HepG2 (cell line): ENCODE data around the gene PDIA6. TPM values are rescaled to one million over a fixed set of nuclear protein-coding genes. Genes with fewer than 3 reads are reported as not detected.
A peak's percentile ranks its signal among the peaks of the same experiment; 100 is the strongest.

Experiments used
- ATAC-seq: fragments of 200-7000 bp; cut with Tn5 transposase; 3 replicates; pipeline ENCODE4 v1.9.1; 2020; ENCODE audit warnings: mild to moderate bottlenecking, moderate library complexity
- BruUV-seq: library from RNA; stranded (reverse); fragments of 400-500 nt; replicated peaks from 2 replicates; lab custom pipeline; 2021; lab: Mats Ljungman, UMichigan
- CTCF ChIA-PET: fragments of 300-600 bp; formaldehyde crosslinking; extraction: SDS; loops from one replicate; lab custom pipeline; 2021; ENCODE audit warnings: low total read pairs, inconsistent platforms, low intra/inter-chr PET ratio; lab: Yijun Ruan, JAX
- POLR2A ChIA-PET: fragments of 350-600 bp; sonication (Branson Sonifier 250); formaldehyde crosslinking; loops from one replicate; lab custom pipeline; 2020; ENCODE audit warnings: antibody characterized with exemption, inconsistent platforms; lab: Yijun Ruan, JAX
- DNase-seq: peaks from one replicate; pipeline ENCODE4 v3.0.0-alpha.2; 2015; ENCODE audit warnings: low spot score
- FAIRE-seq: peaks from 3 replicates; lab custom pipeline; 2011; peaks lifted over from hg19 to GRCh38; lab: Jason Lieb, UNC
- H2AFZ ChIP-seq: one replicate; pipeline ENCODE4 v1.6.1; 2011; ENCODE audit warnings: low read length, inconsistent platforms
- H3K27ac ChIP-seq: fragments of 300-600 bp; 3 replicates; pipeline ENCODE4 v1.8.0; 2011; ENCODE audit warnings: mixed run types, mild to moderate bottlenecking, mixed read lengths, low read length, inconsistent platforms; ENCODE audit not compliant: insufficient read depth; ENCODE audit errors: extremely low read length
- H3K27me3 ChIP-seq, 2 experiments: fragments of 200-600 bp in 1 of 2; 2 replicates in 1 of 2; 3 replicates in 1 of 2; pipeline versions ENCODE4 v1.6.0 to v1.8.0; 2011; ENCODE audit warnings: low read length in 2 of 2, mild to moderate bottlenecking in 2 of 2, moderate library complexity in 2 of 2, inconsistent platforms in 1 of 2; ENCODE audit not compliant: insufficient read depth in 2 of 2, control insufficient read depth in 1 of 2
- H3K36me3 ChIP-seq, 2 experiments: fragments of 200-600 bp in 1 of 2; replicated peaks in 1 of 2; 2 replicates in 1 of 2; 3 replicates in 1 of 2; pipeline versions ENCODE4 v1.5.1 to v1.8.0; 2011; ENCODE audit warnings: low read length in 2 of 2, inconsistent platforms in 1 of 2; ENCODE audit not compliant: insufficient read depth in 2 of 2, control insufficient read depth in 1 of 2
- H3K4me1 ChIP-seq: 2 replicates; pipeline ENCODE4 v1.5.1; 2012; ENCODE audit warnings: low read length, inconsistent platforms; ENCODE audit not compliant: insufficient read depth
- H3K4me2 ChIP-seq: 2 replicates; pipeline ENCODE4 v1.6.0; 2011; ENCODE audit warnings: low read depth, low read length, inconsistent platforms
- H3K4me3 ChIP-seq, 3 experiments: fragments of 200-600 bp in 1 of 3; sonication (generic), shearing (Covaris generic) in 1 of 3; replicated peaks in 1 of 3; 2 replicates each; pipeline ENCODE4 v1.5.1; 2011 to 2016; ENCODE audit warnings: low read length in 3 of 3, inconsistent platforms in 2 of 3, low read depth in 2 of 3, mild to moderate bottlenecking in 2 of 3, control low read depth in 1 of 3, mixed read lengths in 1 of 3; ENCODE audit not compliant: insufficient read depth in 1 of 3
- H3K79me2 ChIP-seq: one replicate; pipeline ENCODE4 v1.6.1; 2011; ENCODE audit warnings: low read length, inconsistent platforms; ENCODE audit not compliant: insufficient read depth
- H3K9ac ChIP-seq: 2 replicates; pipeline ENCODE4 v1.6.0; 2011; ENCODE audit warnings: mild to moderate bottlenecking, low read depth, low read length, inconsistent platforms; ENCODE audit not compliant: insufficient read depth
- H3K9me3 ChIP-seq: 2 replicates; pipeline ENCODE4 v1.5.1; 2012; ENCODE audit warnings: mild to moderate bottlenecking, low read length
- H4K20me1 ChIP-seq: 2 replicates; pipeline ENCODE4 v1.6.0; 2011; ENCODE audit warnings: inconsistent platforms, mild to moderate bottlenecking, low read length, moderate library complexity; ENCODE audit not compliant: insufficient read depth
- CENPT ChIP-seq: sonication (generic); formaldehyde crosslinking; IDR thresholded peaks from 2 replicates; pipeline ENCODE4 v1.8.0; 2022; ENCODE audit warnings: low read depth, mild to moderate bottlenecking, moderate library complexity, missing genetic modification reagents
- HDAC2 ChIP-seq: sonication (generic); formaldehyde crosslinking; IDR thresholded peaks from 2 replicates; pipeline ENCODE4 v1.4.0; 2020; ENCODE audit warnings: missing genetic modification reagents
- LCORL ChIP-seq, 2 experiments: fragments of 450-650 bp in 1 of 2; sonication (generic) in 1 of 2; formaldehyde crosslinking in 1 of 2; IDR thresholded peaks; 2 replicates each; pipeline versions ENCODE4 v1.5.0 to v1.6.1; 2017 to 2020; ENCODE audit warnings: antibody characterized with exemption in 1 of 2, missing genetic modification reagents in 1 of 2
- MEIS2 ChIP-seq: sonication (generic); formaldehyde crosslinking; IDR thresholded peaks from 2 replicates; pipeline ENCODE4 v1.9.0; 2021; ENCODE audit warnings: mild to moderate bottlenecking, missing genetic modification reagents
- PHF20 ChIP-seq: sonication (generic); formaldehyde crosslinking; IDR thresholded peaks from 2 replicates; pipeline ENCODE4 v1.5.0; 2020; ENCODE audit warnings: mild to moderate bottlenecking, missing genetic modification reagents
- STAT5B ChIP-seq: sonication (generic); formaldehyde crosslinking; IDR thresholded peaks from 2 replicates; pipeline ENCODE4 v1.4.0; 2020; ENCODE audit warnings: missing genetic modification reagents
- ZBTB7A ChIP-seq: sonication (generic); formaldehyde crosslinking; IDR thresholded peaks from 2 replicates; pipeline ENCODE4 v1.8.0; 2022; ENCODE audit warnings: mild to moderate bottlenecking, missing genetic modification reagents
- ZNF101 ChIP-seq: sonication (generic); formaldehyde crosslinking; IDR thresholded peaks from 2 replicates; pipeline ENCODE4 v1.4.0; 2020; ENCODE audit warnings: mild to moderate bottlenecking, low read depth, missing genetic modification reagents, borderline replicate concordance
- ZNF317 ChIP-seq: sonication (generic); formaldehyde crosslinking; IDR thresholded peaks from 2 replicates; pipeline ENCODE4 v1.5.0; 2020; ENCODE audit warnings: mild to moderate bottlenecking, missing genetic modification reagents
- ZNF33A ChIP-seq: sonication (generic); formaldehyde crosslinking; IDR thresholded peaks from 2 replicates; pipeline ENCODE4 v1.5.1; 2020; ENCODE audit warnings: missing genetic modification reagents, mild to moderate bottlenecking, moderate library complexity, borderline replicate concordance
- ZNF589 ChIP-seq: sonication (generic); formaldehyde crosslinking; conservative IDR thresholded peaks from 2 replicates; pipeline ENCODE4 v1.8.0; 2022; ENCODE audit warnings: mild to moderate bottlenecking, moderate library complexity, missing genetic modification reagents
- ZNF7 ChIP-seq: IDR thresholded peaks from 2 replicates; pipeline ENCODE4 v1.6.1; 2016; ENCODE audit warnings: missing biosample characterization, missing genetic modification reagents
- ZNF768 ChIP-seq: sonication (generic); formaldehyde crosslinking; IDR thresholded peaks from 2 replicates; pipeline ENCODE4 v1.4.0; 2020; ENCODE audit warnings: missing genetic modification reagents
- ZSCAN12 ChIP-seq: sonication (generic); formaldehyde crosslinking; IDR thresholded peaks from 2 replicates; pipeline ENCODE4 v1.9.0; 2021; ENCODE audit warnings: mild to moderate bottlenecking, missing genetic modification reagents
- ZSCAN31 ChIP-seq: sonication (generic); formaldehyde crosslinking; IDR thresholded peaks from 2 replicates; pipeline ENCODE4 v1.5.0; 2020; ENCODE audit warnings: low read depth, mild to moderate bottlenecking, missing genetic modification reagents
- WGBS: methylation state at CpG from one replicate; pipeline ENCODE4 v1.1.6; 2017; ENCODE audit warnings: low lambda C conversion rate; 5-methylcytosine and 5-hydroxymethylcytosine counted together
- in situ Hi-C: cut with HindIII; loops from 2 replicates; pipeline ENCODE4 v1.10.0; 2017; ENCODE audit warnings: low pct_unique_long_range_greater_than_20kb; ENCODE audit not compliant: extremely low pct_ligation_motif_present
- intact Hi-C: fragments of 100-400 bp; cut with micrococcal nuclease; formaldehyde crosslinking; loops from one replicate; pipeline ENCODE4 v1.10.0; 2022; ENCODE audit not compliant: unreplicated experiment
- polyA plus RNA-seq, 8 experiments: library from polyadenylated mRNA; depleted of rRNA in 3 of 8; stranded (reverse) in 7 of 8; unstranded in 1 of 8; fragments of >200 nt; fragmentation: Illumina TruSeq in 4 of 8; extraction: Trizol in 4 of 8; gene quantifications; 2 replicates each; pipeline versions ENCODE4 v1.2.1 to v1.2.3, GENCODE V29; 2011 to 2016; ENCODE audit warnings: low read depth in 4 of 8, missing spikeins in 1 of 8, mixed read lengths in 1 of 8; ENCODE audit not compliant: insufficient read depth in 1 of 8
- total RNA-seq, 5 experiments: library from RNA; depleted of rRNA; stranded (reverse); fragments of >200 nt; fragmentation: Illumina TruSeq; extraction: Trizol; gene quantifications; 2 replicates each; pipeline ENCODE4 v1.2.3, GENCODE V29; 2016; ENCODE audit warnings: low read depth in 1 of 5
- TF ChIP-seq, protein P1 (sequence below): conservative IDR thresholded peaks from 2 replicates; pipeline ENCODE4 v1.6.1; 2018; ENCODE audit warnings: missing genetic modification reagents
- TF ChIP-seq, protein P2 (sequence below): sonication (generic); formaldehyde crosslinking; IDR thresholded peaks from 2 replicates; pipeline ENCODE4 v1.4.0; 2020; ENCODE audit warnings: missing genetic modification reagents, borderline replicate concordance
- TF ChIP-seq, protein P3 (sequence below): sonication (generic); formaldehyde crosslinking; IDR thresholded peaks from 2 replicates; pipeline ENCODE4 v1.5.0; 2020; ENCODE audit warnings: missing genetic modification reagents
- TF ChIP-seq, protein P4 (sequence below): sonication (generic); formaldehyde crosslinking; IDR thresholded peaks from 2 replicates; pipeline ENCODE4 v1.4.0; 2020; ENCODE audit warnings: missing genetic modification reagents

Gene PDIA6
- total and polyA plus RNA-seq, 2 of the 13 experiments (the other 11 are each of a cell fraction or from before 2014, with no cell fraction given) = 586 to 642 TPM

DNA sequence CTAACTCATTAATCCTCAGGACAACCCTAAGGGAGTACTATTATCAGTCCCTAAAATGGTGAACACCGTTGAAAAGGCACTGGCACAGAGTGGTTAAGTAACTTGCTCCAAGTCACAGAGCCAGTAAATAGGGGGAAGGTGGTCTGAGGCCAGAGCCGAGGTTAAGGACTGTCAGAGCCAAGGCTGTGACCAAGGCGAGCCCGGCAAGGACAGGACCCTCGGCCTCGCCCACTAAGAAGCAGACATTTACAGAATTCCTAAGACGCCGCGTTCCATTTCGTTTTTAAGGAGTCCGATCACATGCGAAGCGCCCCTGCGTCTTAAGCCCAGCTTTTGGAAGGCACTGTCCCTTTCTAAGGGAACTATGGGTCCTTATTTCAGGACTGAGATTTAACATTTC, 1.1 kb downstream of the PDIA6 start:
- DNase-seq = no peak
- CTCF ChIA-PET = no interaction called here
- in situ Hi-C loops (no loop called here), intact Hi-C loops (no loop called here)
- Histone ChIP-seq H3K4me3 (peak overlapping the region; percentile 63 to 87 (median 73)), H3K27me3 (peaks cover 0 to 7% of the 10 kb centered on the region in 2 experiments; a peak in 1 of 5 replicates), H3K4me1 (peaks cover 77% of the 10 kb centered on the region), H3K79me2 (peaks cover 60% of the 10 kb centered on the region), H4K20me1 (peaks cover 46% of the 10 kb centered on the region), H2AFZ (no peak overlapping the region), H3K27ac (peak overlapping the region; percentile 81), H3K9me3 (no peaks in the 10 kb centered on the region), H3K36me3 (peaks cover 0 to 15% of the 10 kb centered on the region in 2 experiments; a peak in 3 of 5 replicates), H3K4me2 (peak overlapping the region; percentile 80), H3K9ac (peak overlapping the region; percentile 94)
- no peak for FAIRE-seq
- 5% methylated on average over 12 of the region's 14 CpGs for WGBS
- POLR2A ChIA-PET = interaction anchor here (0.6 to 1.9 kb wide), 4 partner anchors 27 to 913 kb away, joined by 3 to 5 read pairs (median 4); partner anchors contain the start of genes ODC1 and SLC66A3
- BruUV-seq = TSS peak; percentile 47
- no peak for ATAC-seq
- TF ChIP-seq ZNF768 (CRISPR knock-in tag) = peak; percentile 97
- TF ChIP-seq, protein P1, sequence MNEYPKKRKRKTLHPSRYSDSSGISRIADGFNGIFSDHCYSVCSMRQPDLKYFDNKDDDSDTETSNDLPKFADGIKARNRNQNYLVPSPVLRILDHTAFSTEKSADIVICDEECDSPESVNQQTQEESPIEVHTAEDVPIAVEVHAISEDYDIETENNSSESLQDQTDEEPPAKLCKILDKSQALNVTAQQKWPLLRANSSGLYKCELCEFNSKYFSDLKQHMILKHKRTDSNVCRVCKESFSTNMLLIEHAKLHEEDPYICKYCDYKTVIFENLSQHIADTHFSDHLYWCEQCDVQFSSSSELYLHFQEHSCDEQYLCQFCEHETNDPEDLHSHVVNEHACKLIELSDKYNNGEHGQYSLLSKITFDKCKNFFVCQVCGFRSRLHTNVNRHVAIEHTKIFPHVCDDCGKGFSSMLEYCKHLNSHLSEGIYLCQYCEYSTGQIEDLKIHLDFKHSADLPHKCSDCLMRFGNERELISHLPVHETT (CRISPR knock-in tag) = no peak
- no peak for TF ChIP-seq ZNF33A (CRISPR knock-in tag)
- TF ChIP-seq STAT5B (CRISPR knock-in tag) = no peak
- TF ChIP-seq ZSCAN31 (CRISPR knock-in tag) = no peak
- TF ChIP-seq, protein P2, sequence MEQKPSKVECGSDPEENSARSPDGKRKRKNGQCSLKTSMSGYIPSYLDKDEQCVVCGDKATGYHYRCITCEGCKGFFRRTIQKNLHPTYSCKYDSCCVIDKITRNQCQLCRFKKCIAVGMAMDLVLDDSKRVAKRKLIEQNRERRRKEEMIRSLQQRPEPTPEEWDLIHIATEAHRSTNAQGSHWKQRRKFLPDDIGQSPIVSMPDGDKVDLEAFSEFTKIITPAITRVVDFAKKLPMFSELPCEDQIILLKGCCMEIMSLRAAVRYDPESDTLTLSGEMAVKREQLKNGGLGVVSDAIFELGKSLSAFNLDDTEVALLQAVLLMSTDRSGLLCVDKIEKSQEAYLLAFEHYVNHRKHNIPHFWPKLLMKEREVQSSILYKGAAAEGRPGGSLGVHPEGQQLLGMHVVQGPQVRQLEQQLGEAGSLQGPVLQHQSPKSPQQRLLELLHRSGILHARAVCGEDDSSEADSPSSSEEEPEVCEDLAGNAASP = no peak
- no peak for TF ChIP-seq MEIS2 (CRISPR knock-in tag)
- TF ChIP-seq, protein P3, sequence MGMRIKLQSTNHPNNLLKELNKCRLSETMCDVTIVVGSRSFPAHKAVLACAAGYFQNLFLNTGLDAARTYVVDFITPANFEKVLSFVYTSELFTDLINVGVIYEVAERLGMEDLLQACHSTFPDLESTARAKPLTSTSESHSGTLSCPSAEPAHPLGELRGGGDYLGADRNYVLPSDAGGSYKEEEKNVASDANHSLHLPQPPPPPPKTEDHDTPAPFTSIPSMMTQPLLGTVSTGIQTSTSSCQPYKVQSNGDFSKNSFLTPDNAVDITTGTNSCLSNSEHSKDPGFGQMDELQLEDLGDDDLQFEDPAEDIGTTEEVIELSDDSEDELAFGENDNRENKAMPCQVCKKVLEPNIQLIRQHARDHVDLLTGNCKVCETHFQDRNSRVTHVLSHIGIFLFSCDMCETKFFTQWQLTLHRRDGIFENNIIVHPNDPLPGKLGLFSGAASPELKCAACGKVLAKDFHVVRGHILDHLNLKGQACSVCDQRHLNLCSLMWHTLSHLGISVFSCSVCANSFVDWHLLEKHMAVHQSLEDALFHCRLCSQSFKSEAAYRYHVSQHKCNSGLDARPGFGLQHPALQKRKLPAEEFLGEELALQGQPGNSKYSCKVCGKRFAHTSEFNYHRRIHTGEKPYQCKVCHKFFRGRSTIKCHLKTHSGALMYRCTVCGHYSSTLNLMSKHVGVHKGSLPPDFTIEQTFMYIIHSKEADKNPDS (CRISPR knock-in tag) = 0 out of 2 replicates have a peak, but pooled peaks have one; percentile 7
- TF ChIP-seq ZNF7 (CRISPR knock-in tag) = no peak
- TF ChIP-seq ZBTB7A = no peak
- no peak for TF ChIP-seq LCORL (IDR thresholded peaks at IDR 0.05)
- 0 out of 2 replicates have a peak, but pooled peaks have one; percentile 1 for TF ChIP-seq LCORL (CRISPR knock-in tag; IDR thresholded peaks at IDR 0.05)
- no peak for TF ChIP-seq ZNF101 (CRISPR knock-in tag)
- no peak for TF ChIP-seq ZNF317 (CRISPR knock-in tag)
- no peak for TF ChIP-seq ZSCAN12
- TF ChIP-seq, protein P4, sequence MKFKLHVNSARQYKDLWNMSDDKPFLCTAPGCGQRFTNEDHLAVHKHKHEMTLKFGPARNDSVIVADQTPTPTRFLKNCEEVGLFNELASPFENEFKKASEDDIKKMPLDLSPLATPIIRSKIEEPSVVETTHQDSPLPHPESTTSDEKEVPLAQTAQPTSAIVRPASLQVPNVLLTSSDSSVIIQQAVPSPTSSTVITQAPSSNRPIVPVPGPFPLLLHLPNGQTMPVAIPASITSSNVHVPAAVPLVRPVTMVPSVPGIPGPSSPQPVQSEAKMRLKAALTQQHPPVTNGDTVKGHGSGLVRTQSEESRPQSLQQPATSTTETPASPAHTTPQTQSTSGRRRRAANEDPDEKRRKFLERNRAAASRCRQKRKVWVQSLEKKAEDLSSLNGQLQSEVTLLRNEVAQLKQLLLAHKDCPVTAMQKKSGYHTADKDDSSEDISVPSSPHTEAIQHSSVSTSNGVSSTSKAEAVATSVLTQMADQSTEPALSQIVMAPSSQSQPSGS (CRISPR knock-in tag) = 0 out of 2 replicates have a peak, but pooled peaks have one; percentile 34
- no peak for TF ChIP-seq ZNF589 (CRISPR knock-in tag)
- TF ChIP-seq CENPT = no peak
- no peak for TF ChIP-seq PHF20 (CRISPR knock-in tag)
- TF ChIP-seq HDAC2 (CRISPR knock-in tag) = no peak
